HG02678 (cell line): ENCODE measurements around the gene CAPRIN1.

Source experiments
- ATAC-seq: cut with Tn5 transposase; IDR thresholded peaks from one replicate; pipeline ENCODE4 v1.9.1; 2021; ENCODE audit warnings: mild to moderate bottlenecking, moderate library complexity; ENCODE audit not compliant: unreplicated experiment

Gene CAPRIN1

DNA sequence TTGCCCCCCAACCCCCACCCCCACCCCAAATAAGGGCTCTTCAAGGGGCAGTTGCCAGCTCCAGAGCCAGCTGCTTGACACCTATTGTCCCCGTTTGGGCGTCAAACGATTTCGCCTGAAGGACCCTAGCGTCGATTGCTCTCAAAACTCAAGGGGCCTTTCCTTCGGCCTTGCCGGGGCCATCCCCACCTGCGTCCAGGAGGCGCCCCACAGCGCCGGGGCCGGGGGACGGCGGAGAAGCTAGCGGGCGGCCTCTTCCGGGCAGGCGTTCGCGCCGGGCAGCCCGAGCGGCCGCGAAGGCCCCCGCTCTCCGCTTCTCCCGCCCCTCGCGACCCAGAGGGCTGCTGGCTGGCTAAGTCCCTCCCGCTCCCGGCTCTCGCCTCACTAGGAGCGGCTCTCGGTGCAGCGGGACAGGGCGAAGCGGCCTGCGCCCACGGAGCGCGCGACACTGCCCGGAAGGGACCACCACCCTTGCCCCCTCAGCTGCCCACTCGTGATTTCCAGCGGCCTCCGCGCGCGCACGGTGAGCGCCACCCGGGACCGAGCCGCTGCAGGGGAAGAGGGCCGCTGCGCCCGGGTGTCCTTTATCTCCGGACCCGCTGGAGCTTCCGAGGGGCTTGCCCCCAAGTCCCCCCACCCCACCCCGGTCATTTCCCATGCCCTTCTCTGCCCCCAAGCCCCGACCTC is at the start of gene CAPRIN1:
TSS of gene CAPRIN1 (plus strand) at position 383 of the 687 bp plus-strand sequence. CDS start 690 bp downstream, outside the sequence.
- peak; percentile 60 for ATAC-seq

DNA sequence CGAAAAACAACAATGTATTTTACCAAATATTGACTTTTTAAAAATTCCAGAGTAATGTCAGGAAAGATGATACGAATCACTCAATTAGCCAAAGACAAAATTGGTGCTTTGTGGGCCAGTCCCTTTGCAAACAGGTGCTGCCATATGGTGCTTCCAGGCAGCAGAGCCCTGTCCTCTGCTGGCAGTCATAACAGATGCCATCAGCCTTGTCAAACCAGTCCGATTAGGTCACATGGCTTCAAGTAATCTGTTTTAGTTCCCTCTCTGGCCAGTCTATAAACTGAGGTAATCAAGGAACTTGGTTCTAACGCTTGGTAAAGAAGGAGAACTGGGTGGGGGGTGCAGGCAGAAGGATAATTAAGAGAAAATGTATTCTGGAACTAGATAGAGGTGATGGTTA is 49.1 kb upstream of the CAPRIN1 start:
- no peak for ATAC-seq

DNA sequence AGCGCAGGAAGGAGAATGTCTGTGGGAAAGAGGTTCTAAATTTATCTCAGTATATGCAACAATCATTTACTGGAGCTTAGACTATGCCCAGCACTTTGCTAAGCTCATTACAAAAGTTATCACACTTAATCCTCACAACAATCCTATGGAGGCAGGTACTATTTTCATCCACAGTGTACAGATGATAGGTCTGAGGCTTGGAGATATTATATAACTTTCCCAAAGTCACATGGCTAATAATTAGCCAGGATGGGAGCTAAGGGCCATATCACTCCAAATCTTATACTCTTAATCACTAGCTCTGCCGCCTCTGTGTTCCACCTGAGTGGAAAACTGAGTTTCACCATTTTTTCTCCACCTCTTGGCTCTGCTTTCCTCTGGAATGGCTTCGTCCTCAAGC is 47.3 kb upstream of the CAPRIN1 start:
- ATAC-seq: no peak

- no peak for ATAC-seq
Observed at GRCh38 chr11:34006876-34007275, 44.7 kb upstream of the CAPRIN1 start.

- ATAC-seq: no peak
Observed at GRCh38 chr11:34012734-34013133, 38.8 kb upstream of the CAPRIN1 start.

- ATAC-seq: no peak
Observed at GRCh38 chr11:34013898-34014571, 37.5 kb upstream of the CAPRIN1 start.

DNA sequence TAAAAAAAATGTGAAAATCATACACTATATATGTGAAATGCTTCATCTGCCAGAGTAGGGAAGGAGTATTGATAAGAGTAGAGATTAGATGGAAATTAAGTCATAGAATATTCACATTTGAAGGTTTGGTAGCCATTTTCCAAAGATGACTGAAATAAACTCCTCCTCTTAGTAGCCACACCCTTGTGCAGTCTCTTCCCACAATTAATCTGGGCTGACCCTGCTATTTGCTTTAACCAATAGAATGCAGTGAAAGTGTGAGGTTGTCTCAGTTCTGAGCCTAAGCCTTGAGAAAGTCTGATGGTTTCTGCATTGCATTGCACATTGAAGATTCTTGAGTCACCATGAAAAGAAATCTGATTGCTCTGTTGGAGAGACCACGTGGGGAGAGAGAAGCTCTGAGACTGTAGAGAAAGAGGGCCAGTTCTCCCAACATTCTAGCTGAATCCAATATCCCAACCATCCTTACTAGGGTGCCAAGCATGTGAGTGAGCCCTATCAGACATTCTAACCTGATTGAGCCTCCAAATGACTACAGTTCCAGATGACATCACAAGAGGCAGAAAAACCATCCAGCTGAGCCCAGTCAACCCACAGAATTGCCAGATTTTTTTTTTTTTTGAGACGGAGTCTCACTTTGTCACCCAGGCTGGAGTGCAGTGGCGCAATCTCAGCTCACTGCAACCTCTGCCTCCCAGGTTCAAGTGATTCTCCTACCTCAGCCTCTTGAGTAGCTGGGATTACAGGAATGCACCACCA is 29.4 kb upstream of the CAPRIN1 start:
- no peak for ATAC-seq

DNA sequence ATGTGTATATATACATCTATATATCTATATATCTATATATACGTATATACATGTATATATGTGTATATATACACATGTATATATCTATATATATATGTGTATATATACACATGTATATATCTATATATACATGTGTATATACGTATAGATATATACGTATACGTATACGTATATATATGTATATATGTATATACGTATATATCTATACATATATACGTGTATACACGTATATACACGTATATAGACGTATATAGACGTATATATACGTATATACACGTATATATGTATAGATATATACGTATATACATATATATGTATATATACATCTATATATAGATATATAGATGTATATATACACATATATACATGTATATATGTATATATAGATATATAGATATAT is 25.1 kb upstream of the CAPRIN1 start:
- no peak for ATAC-seq

GRCh38 chr11:34027516-34028408 is 23.8 kb upstream of the CAPRIN1 start:
- no peak for ATAC-seq

DNA sequence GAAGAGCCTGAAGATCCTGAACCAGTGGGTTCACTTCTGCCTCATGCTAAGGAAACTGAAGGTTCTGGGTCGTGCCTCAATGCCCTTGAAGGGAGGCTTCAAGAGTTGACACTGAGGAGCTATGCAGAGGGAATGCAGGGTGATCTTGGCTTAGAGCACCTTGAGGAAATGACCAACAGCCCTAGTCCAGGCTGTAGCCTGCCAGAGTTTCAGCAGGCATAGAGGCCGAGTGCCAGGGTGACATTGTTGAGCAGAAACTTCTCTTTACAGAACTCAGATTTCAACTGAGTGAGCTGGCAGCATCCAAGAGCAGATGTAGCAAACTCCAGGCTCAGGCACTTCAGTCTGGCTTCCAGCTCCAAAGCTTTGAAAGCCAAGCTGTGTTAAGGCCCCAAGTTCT is 23.1 kb upstream of the CAPRIN1 start:
- ATAC-seq: no peak

- no peak for ATAC-seq
Observed at GRCh38 chr11:34029176-34029575, 22.4 kb upstream of the CAPRIN1 start.

- no peak for ATAC-seq
Observed at GRCh38 chr11:34030382-34030781, 21.1 kb upstream of the CAPRIN1 start.

GRCh38 chr11:34033399-34033798 is 18.1 kb upstream of the CAPRIN1 start:
- ATAC-seq: no peak

- no peak for ATAC-seq
Observed at GRCh38 chr11:34034053-34034452, 17.5 kb upstream of the CAPRIN1 start.

- no peak for ATAC-seq
Observed at GRCh38 chr11:34036456-34036855, 15.1 kb upstream of the CAPRIN1 start.

DNA sequence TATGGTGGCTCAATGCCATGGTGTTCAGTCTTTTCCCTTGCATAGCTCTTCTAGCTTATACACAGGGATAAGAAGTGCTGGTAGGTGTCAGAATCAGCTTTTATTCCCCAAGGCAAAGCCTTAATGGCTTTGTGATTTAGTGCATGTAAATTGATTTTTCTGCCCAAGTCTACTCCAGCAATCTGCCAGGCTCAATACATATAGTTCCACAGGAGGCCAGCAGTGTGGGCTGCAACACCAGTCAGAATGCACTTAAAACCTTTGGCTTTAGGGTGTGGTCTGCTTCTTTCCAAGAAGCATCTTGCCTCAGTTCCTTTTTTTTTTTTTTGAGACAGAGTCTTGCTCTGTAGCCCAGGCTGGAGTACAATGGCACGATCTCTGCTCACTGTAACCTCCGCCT is 14.5 kb upstream of the CAPRIN1 start:
- ATAC-seq: no peak

GRCh38 chr11:34040571-34040970 is 11.0 kb upstream of the CAPRIN1 start:
- ATAC-seq: no peak

- ATAC-seq: no peak
Observed at GRCh38 chr11:34044664-34045485, 6.7 kb upstream of the CAPRIN1 start.

GRCh38 chr11:34049028-34049427 is 2.5 kb upstream of the CAPRIN1 start:
- ATAC-seq: no peak
